Islet of Langerhans (tissue), 1 donor: ENCODE measurements around the gene CEP83.

Experiments used
- FAIRE-seq: peaks from one replicate; lab custom pipeline; 2011; peaks lifted over from hg19 to GRCh38; lab: Jason Lieb, UNC

The CEP83 gene

GRCh38 chr12:94304012-94304411 is 155.7 kb downstream of the CEP83 start:
- no peak for FAIRE-seq

GRCh38 chr12:94299846-94300245 is 159.8 kb downstream of the CEP83 start:
- FAIRE-seq = no peak

GRCh38 chr12:94297876-94298505 is 161.7 kb downstream of the CEP83 start:
- FAIRE-seq = peak; percentile 24

- FAIRE-seq = no peak
These were observed 162.5 kb downstream of the CEP83 start for GRCh38 chr12:94297096-94297699.

- FAIRE-seq = no peak
These were observed 169.3 kb downstream of the CEP83 start for GRCh38 chr12:94290353-94290752.

- no peak for FAIRE-seq
These were observed 170.0 kb downstream of the CEP83 start for GRCh38 chr12:94289461-94290312.

- no peak for FAIRE-seq
These were observed 172.4 kb downstream of the CEP83 start for GRCh38 chr12:94287245-94287628.

GRCh38 chr12:94286583-94287244 is 173.0 kb downstream of the CEP83 start:
- peak; percentile 82 for FAIRE-seq

GRCh38 chr12:94285943-94286582 is 173.6 kb downstream of the CEP83 start:
- FAIRE-seq = no peak

GRCh38 chr12:94284859-94285258 is 174.8 kb downstream of the CEP83 start:
- FAIRE-seq = no peak

GRCh38 chr12:94284046-94284445 is 175.6 kb downstream of the CEP83 start:
- no peak for FAIRE-seq

- FAIRE-seq = no peak
These were observed 177.0 kb downstream of the CEP83 start for GRCh38 chr12:94282675-94283074.

GRCh38 chr12:94280063-94280462 is 179.6 kb downstream of the CEP83 start:
- no peak for FAIRE-seq

- FAIRE-seq = no peak
These were observed 182.2 kb downstream of the CEP83 start for GRCh38 chr12:94277426-94278000.

- no peak for FAIRE-seq
These were observed 182.9 kb downstream of the CEP83 start for GRCh38 chr12:94276725-94277124.

GRCh38 chr12:94273272-94273671 is 186.4 kb downstream of the CEP83 start:
- FAIRE-seq = no peak

- no peak for FAIRE-seq
These were observed 187.4 kb downstream of the CEP83 start for GRCh38 chr12:94272280-94272679.

- no peak for FAIRE-seq
These were observed 188.3 kb downstream of the CEP83 start for GRCh38 chr12:94271351-94271750.

- no peak for FAIRE-seq
These were observed 190.2 kb downstream of the CEP83 start for GRCh38 chr12:94269316-94269999.

GRCh38 chr12:94267921-94268471 is 191.7 kb downstream of the CEP83 start:
- FAIRE-seq = no peak

- FAIRE-seq = no peak
These were observed 192.2 kb downstream of the CEP83 start for GRCh38 chr12:94267537-94267872.
